DND-41 (cell line): ENCODE measurements around the gene ELOA.

Experiments used
- EZH2 ChIP-seq: IDR thresholded peaks from 3 replicates; pipeline ENCODE4 v1.6.1; 2012; ENCODE audit warnings: borderline replicate concordance, low read depth, mild to moderate bottlenecking, moderate library complexity, low read length, inconsistent platforms; ENCODE audit not compliant: severe bottlenecking
- TF ChIP-seq, protein P1 (sequence below): IDR thresholded peaks from 2 replicates; pipeline ENCODE4 v1.5.1; 2012; ENCODE audit warnings: borderline replicate concordance, low read length, moderate library complexity, mild to moderate bottlenecking; ENCODE audit not compliant: poor library complexity, severe bottlenecking; ENCODE audit errors: extremely low read depth

DNA sequence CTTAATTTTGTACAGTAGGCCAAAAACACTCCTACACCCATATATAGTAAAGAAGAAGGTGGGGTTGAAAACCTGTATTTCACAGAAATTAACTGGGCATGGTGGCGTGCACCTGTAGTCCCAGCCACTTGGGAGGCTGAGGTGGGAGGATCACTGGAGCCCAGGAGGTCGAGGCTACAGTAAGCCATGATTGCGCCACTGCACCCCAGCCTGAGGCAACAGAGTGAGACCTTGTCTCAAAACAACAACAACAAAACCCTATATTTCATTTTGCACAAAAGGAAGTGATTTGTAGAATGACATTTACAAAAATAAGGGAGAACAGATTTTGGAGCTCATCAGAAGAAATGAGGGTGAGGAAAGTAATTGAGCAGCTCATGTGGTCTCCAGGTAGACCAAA lies 45.4 kb downstream of the ELOA start:
- TF ChIP-seq, protein P1, sequence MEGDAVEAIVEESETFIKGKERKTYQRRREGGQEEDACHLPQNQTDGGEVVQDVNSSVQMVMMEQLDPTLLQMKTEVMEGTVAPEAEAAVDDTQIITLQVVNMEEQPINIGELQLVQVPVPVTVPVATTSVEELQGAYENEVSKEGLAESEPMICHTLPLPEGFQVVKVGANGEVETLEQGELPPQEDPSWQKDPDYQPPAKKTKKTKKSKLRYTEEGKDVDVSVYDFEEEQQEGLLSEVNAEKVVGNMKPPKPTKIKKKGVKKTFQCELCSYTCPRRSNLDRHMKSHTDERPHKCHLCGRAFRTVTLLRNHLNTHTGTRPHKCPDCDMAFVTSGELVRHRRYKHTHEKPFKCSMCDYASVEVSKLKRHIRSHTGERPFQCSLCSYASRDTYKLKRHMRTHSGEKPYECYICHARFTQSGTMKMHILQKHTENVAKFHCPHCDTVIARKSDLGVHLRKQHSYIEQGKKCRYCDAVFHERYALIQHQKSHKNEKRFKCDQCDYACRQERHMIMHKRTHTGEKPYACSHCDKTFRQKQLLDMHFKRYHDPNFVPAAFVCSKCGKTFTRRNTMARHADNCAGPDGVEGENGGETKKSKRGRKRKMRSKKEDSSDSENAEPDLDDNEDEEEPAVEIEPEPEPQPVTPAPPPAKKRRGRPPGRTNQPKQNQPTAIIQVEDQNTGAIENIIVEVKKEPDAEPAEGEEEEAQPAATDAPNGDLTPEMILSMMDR: no peak
- TF ChIP-seq EZH2: no peak
